ENCODE measurements around the gene TPO. TPM values are rescaled to one million over a fixed set of nuclear protein-coding genes. Genes with fewer than 3 reads are reported as not detected.

The TPO gene
- total RNA-seq, 2 donors from 2014 or later: not detected

GRCh38 chr2:1518331-1518803 is 105.1 kb downstream of the TPO start:
- H3K27ac ChIP-seq (ENCODE audit: low read depth, low read length): no peak overlapping the region
- no peak overlapping the region for H3K27ac Mint-ChIP-seq
- no peak for DNase-seq
- H3K4me3 Mint-ChIP-seq: no peak overlapping the region
- H3K4me1 ChIP-seq (ENCODE audit: control insufficient read depth, insufficient read depth, low read length): no peaks in the 10 kb centered on the region
- H3K9me3 Mint-ChIP-seq: no peaks in the 10 kb centered on the region
- 94 to 100% methylated on average over 2 to 3 of the region's 3 CpGs for WGBS, 2 experiments (ENCODE audit: insufficient coverage in 1 of 2, insufficient read length in 1 of 2)
- H3K36me3 Mint-ChIP-seq (ENCODE audit: low read depth): no peaks in the 10 kb centered on the region
- H3K4me3 ChIP-seq (ENCODE audit: low read length): no peak overlapping the region
- no peaks in the 10 kb centered on the region for H3K36me3 ChIP-seq (ENCODE audit: control insufficient read depth, insufficient read depth, low read length)
- H3K27me3 ChIP-seq (ENCODE audit: control insufficient read depth, insufficient read depth, low read length, poor library complexity, severe bottlenecking): no peaks in the 10 kb centered on the region
- no peak for TF ChIP-seq CTCF (conservative IDR thresholded peaks at IDR 0.05)
- H3K4me1 Mint-ChIP-seq: peaks cover 2% of the 10 kb centered on the region
- H3K27me3 Mint-ChIP-seq (ENCODE audit: insufficient read depth): no peaks in the 10 kb centered on the region
- no peaks in the 10 kb centered on the region for H3K9me3 ChIP-seq (ENCODE audit: control insufficient read depth, low read length)
- no peak overlapping the region for H3K9ac ChIP-seq (ENCODE audit: extremely low read depth, low read length, poor library complexity, severe bottlenecking)

GRCh38 chr2:1518867-1519530 is 105.7 kb downstream of the TPO start:
- Histone ChIP-seq H3K9ac (ENCODE audit: extremely low read depth, low read length, poor library complexity, severe bottlenecking) (no peak overlapping the region), H3K4me1 (ENCODE audit: control insufficient read depth, insufficient read depth, low read length) (no peaks in the 10 kb centered on the region), H3K27me3 (ENCODE audit: control insufficient read depth, insufficient read depth, low read length, poor library complexity, severe bottlenecking) (no peaks in the 10 kb centered on the region), H3K27ac (ENCODE audit: low read depth, low read length) (no peak overlapping the region), H3K4me3 (ENCODE audit: low read length) (no peak overlapping the region), H3K9me3 (ENCODE audit: control insufficient read depth, low read length) (no peaks in the 10 kb centered on the region), H3K36me3 (ENCODE audit: control insufficient read depth, insufficient read depth, low read length) (no peaks in the 10 kb centered on the region)
- H3K27me3 Mint-ChIP-seq (ENCODE audit: insufficient read depth): no peaks in the 10 kb centered on the region
- H3K36me3 Mint-ChIP-seq (ENCODE audit: low read depth): no peaks in the 10 kb centered on the region
- H3K4me1 Mint-ChIP-seq: peaks cover 2% of the 10 kb centered on the region
- H3K4me3 Mint-ChIP-seq: no peak overlapping the region
- no peak overlapping the region for H3K27ac Mint-ChIP-seq
- 88 to 96% methylated on average over 5 to 10 of the region's 10 CpGs for WGBS, 2 experiments (ENCODE audit: insufficient coverage in 1 of 2, insufficient read length in 1 of 2)
- no peak for DNase-seq
- no peaks in the 10 kb centered on the region for H3K9me3 Mint-ChIP-seq
- TF ChIP-seq CTCF (conservative IDR thresholded peaks at IDR 0.05): no peak

- H3K4me1 Mint-ChIP-seq: peaks cover 2% of the 10 kb centered on the region
- Histone ChIP-seq H3K27ac (ENCODE audit: low read depth, low read length) (no peak overlapping the region), H3K36me3 (ENCODE audit: control insufficient read depth, insufficient read depth, low read length) (no peaks in the 10 kb centered on the region), H3K27me3 (ENCODE audit: control insufficient read depth, insufficient read depth, low read length, poor library complexity, severe bottlenecking) (no peaks in the 10 kb centered on the region), H3K9ac (ENCODE audit: extremely low read depth, low read length, poor library complexity, severe bottlenecking) (no peak overlapping the region), H3K9me3 (ENCODE audit: control insufficient read depth, low read length) (no peaks in the 10 kb centered on the region), H3K4me3 (ENCODE audit: low read length) (no peak overlapping the region), H3K4me1 (ENCODE audit: control insufficient read depth, insufficient read depth, low read length) (no peaks in the 10 kb centered on the region)
- H3K4me3 Mint-ChIP-seq: no peak overlapping the region
- no peaks in the 10 kb centered on the region for H3K36me3 Mint-ChIP-seq (ENCODE audit: low read depth)
- no peaks in the 10 kb centered on the region for H3K27me3 Mint-ChIP-seq (ENCODE audit: insufficient read depth)
- no peak for DNase-seq
- no peak for TF ChIP-seq CTCF (conservative IDR thresholded peaks at IDR 0.05)
- no peaks in the 10 kb centered on the region for H3K9me3 Mint-ChIP-seq
- whole genome bisulfite sequencing, 2 experiments (ENCODE audit: insufficient coverage in 1 of 2, insufficient read length in 1 of 2): 81 to 83% methylated on average over 15 to 21 of the region's 21 CpGs
- no peak overlapping the region for H3K27ac Mint-ChIP-seq
Measured at GRCh38 chr2:1521191-1521877, 108.1 kb downstream of the TPO start.
